HG03469 (cell line): Measurements from ENCODE around the gene MOB3A.
A peak's percentile ranks its signal among the peaks of the same experiment; 100 is the strongest.
"Not testable (repeated sequence)": the region's sequence is repeated elsewhere in the genome, so short reads cannot be mapped to it uniquely, and the experiment has no call there.

Experiments used
- ATAC-seq: cut with Tn5 transposase; IDR thresholded peaks from one replicate; pipeline ENCODE4 v1.9.1; 2021; ENCODE audit warnings: mild to moderate bottlenecking, moderate library complexity, moderate number of reproducible peaks; ENCODE audit not compliant: unreplicated experiment

Gene MOB3A

GRCh38 chr19:2109046-2109864 lies 13.1 kb upstream of the MOB3A start:
- no peak for ATAC-seq

GRCh38 chr19:2108251-2109016 lies 12.3 kb upstream of the MOB3A start:
- no peak for ATAC-seq

- ATAC-seq: no peak
Observed at GRCh38 chr19:2103045-2103707, 7.0 kb upstream of the MOB3A start.

- ATAC-seq: no peak
Observed at GRCh38 chr19:2101417-2102335, 5.5 kb upstream of the MOB3A start.

- no peak for ATAC-seq
Observed at GRCh38 chr19:2100719-2101061, 4.6 kb upstream of the MOB3A start.

GRCh38 chr19:2099937-2100718 lies 4.0 kb upstream of the MOB3A start:
- ATAC-seq: no peak

GRCh38 chr19:2099054-2099501 lies 3.0 kb upstream of the MOB3A start:
- no peak for ATAC-seq

- ATAC-seq: no peak
Observed at GRCh38 chr19:2097886-2098327, 1.8 kb upstream of the MOB3A start.

- no peak for ATAC-seq
Observed at GRCh38 chr19:2097203-2097885, 1.2 kb upstream of the MOB3A start.

- peak; percentile 55 for ATAC-seq
Observed at GRCh38 chr19:2096480-2097202, 515 bp upstream of the MOB3A start, which contains the start of gene IZUMO4. Gene IZUMO4 (plus strand): TSS chr19:2096915. CDS start chr19:2096946, 31 bp downstream.

- ATAC-seq: not testable (repeated sequence)
Observed at GRCh38 chr19:2091926-2092525, 4.1 kb downstream of the MOB3A start.

- no peak for ATAC-seq
Observed at GRCh38 chr19:2089727-2090053, 6.4 kb downstream of the MOB3A start.

- no peak for ATAC-seq
Observed at GRCh38 chr19:2089001-2089711, 7.0 kb downstream of the MOB3A start.

GRCh38 chr19:2087621-2088100 lies 8.5 kb downstream of the MOB3A start:
- no peak for ATAC-seq

GRCh38 chr19:2086695-2087620 lies 9.2 kb downstream of the MOB3A start:
- not testable (repeated sequence) for ATAC-seq
